ENCODE results near the gene RFWD3.

GRCh38 chr16:74617206-74617788 lies 49.4 kb downstream of the RFWD3 start:
- TF ChIP-seq, protein P1, sequence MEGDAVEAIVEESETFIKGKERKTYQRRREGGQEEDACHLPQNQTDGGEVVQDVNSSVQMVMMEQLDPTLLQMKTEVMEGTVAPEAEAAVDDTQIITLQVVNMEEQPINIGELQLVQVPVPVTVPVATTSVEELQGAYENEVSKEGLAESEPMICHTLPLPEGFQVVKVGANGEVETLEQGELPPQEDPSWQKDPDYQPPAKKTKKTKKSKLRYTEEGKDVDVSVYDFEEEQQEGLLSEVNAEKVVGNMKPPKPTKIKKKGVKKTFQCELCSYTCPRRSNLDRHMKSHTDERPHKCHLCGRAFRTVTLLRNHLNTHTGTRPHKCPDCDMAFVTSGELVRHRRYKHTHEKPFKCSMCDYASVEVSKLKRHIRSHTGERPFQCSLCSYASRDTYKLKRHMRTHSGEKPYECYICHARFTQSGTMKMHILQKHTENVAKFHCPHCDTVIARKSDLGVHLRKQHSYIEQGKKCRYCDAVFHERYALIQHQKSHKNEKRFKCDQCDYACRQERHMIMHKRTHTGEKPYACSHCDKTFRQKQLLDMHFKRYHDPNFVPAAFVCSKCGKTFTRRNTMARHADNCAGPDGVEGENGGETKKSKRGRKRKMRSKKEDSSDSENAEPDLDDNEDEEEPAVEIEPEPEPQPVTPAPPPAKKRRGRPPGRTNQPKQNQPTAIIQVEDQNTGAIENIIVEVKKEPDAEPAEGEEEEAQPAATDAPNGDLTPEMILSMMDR (IDR thresholded peaks at IDR 0.05; ENCODE audit: control extremely low read depth in 1 of 3, insufficient read depth in 1 of 3, low read depth in 1 of 3, low read length in 3 of 3) = no peak
- TF ChIP-seq JUND (IDR thresholded peaks at IDR 0.05; ENCODE audit: low read length) = no peak
- TF ChIP-seq POLR2A (IDR thresholded peaks at IDR 0.05; ENCODE audit: control extremely low read depth in 1 of 2, low read depth in 2 of 2, low read length in 2 of 2) = no peak
- TF ChIP-seq EZH2 (IDR thresholded peaks at IDR 0.05; ENCODE audit: low read depth, low read length, severe bottlenecking) = no peak
- no peak for TF ChIP-seq YY1 (IDR thresholded peaks at IDR 0.05; ENCODE audit: low read depth, low read length)
- TF ChIP-seq ATF3 (IDR thresholded peaks at IDR 0.05; ENCODE audit: insufficient read depth, low read depth, low read length) = no peak
- no peak for TF ChIP-seq TAF7 (optimal IDR thresholded peaks at IDR 0.05; ENCODE audit: borderline replicate concordance, low read depth, low read length)
- TF ChIP-seq ATF2 (IDR thresholded peaks at IDR 0.05; ENCODE audit: low read length) = no peak
- TF ChIP-seq EGR1 (IDR thresholded peaks at IDR 0.05; ENCODE audit: borderline replicate concordance, low read depth, low read length) = no peak
- no peak for TF ChIP-seq POLR2AphosphoS5 (IDR thresholded peaks at IDR 0.05; ENCODE audit: low read depth, low read length)
- TF ChIP-seq PHF8 (conservative IDR thresholded peaks at IDR 0.05; ENCODE audit: low read depth, low read length) = no peak
- TF ChIP-seq KDM1A (IDR thresholded peaks at IDR 0.05; ENCODE audit: borderline replicate concordance, low read length) = no peak
- TF ChIP-seq RBBP5 (IDR thresholded peaks at IDR 0.05; ENCODE audit: borderline replicate concordance, low read depth, low read length) = no peak
- TF ChIP-seq SIN3A (conservative IDR thresholded peaks at IDR 0.05 in 1 of 2, IDR thresholded peaks at IDR 0.05 in 1 of 2; ENCODE audit: low read depth in 1 of 2, low read length in 2 of 2) = no peak

All from H1 (cell line).